ENCODE data around the gene ACSS3. TPM values are rescaled to one million over a fixed set of nuclear protein-coding genes. Genes with fewer than 3 reads are reported as not detected.
"Not testable (repeated sequence)": the region's sequence is repeated elsewhere in the genome, so short reads cannot be mapped to it uniquely, and the experiment has no call there.

The ACSS3 gene
- total RNA-seq, 2 experiments from 2014 or later: not detected

DNA sequence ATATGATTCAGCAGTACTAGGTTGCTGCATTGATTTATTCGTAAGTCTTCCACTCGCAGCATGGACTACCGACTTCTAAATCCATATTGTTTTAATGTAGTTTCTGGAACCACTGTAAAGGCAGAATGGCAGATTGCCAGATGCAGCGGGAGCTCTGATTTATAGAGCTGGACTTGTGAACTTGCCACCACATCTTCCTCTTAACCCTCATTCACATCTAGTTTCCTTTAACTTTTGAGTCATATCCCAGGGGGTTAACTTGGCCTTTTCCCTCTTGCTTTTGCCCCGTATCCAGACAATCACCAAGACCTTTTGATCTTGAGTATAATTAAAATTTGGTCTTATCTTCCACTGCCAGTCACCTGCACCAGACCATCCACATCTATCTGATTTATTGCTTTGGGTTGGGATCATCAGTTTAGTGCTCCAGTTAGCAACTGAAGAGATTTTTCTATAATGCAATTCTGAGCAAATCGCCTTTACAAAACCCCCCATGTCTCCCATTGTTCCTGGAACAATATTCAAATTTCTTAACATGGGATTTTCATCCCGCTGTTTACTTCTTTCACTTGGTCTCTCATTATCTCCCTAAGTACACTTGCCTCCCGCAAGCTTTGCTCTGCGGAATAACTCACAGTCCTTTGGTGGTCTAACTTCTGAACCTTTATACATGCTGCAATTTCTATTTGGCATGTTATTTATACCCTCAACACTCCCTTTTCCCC is 130.5 kb downstream of the ACSS3 start:
- intact Hi-C loops (cut with micrococcal nuclease): no loop called here
- DNase-seq: no peak
- no peak for TF ChIP-seq CTCF (IDR thresholded peaks at IDR 0.05)
- Mint-ChIP-seq H3K36me3 (ENCODE audit: low read depth) (no peaks in the 10 kb centered on the region), H3K4me1 (ENCODE audit: low read depth) (no peaks in the 10 kb centered on the region), H3K27me3 (no peaks in the 10 kb centered on the region), H3K4me3 (no peak overlapping the region), H3K27ac (no peak overlapping the region), H3K9me3 (peaks cover 3% of the 10 kb centered on the region)
- CTCF ChIA-PET: no interaction called here
- POLR2A ChIA-PET: no interaction called here
- no peak for ATAC-seq

DNA sequence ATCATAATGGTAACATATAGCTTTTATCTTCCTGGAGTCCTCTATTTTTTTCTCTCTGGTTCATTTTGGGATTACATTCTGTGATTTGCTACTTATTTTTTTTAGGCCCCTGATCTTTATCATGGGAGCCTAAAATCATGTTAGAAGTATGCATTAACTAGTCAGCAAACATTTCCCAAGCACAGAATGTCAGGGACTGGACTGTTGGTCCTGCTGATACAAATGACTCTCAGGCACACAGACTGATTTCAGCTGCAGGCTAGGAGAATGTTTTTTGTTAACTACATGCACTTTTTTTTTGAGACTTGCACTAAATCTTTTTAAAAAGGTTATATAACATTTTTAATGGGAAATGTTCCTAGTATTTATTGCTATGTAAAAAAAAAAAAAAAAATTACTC is 131.1 kb downstream of the ACSS3 start:
- CTCF ChIA-PET: no interaction called here
- Mint-ChIP-seq H3K4me3 (no peak overlapping the region), H3K27me3 (no peaks in the 10 kb centered on the region), H3K4me1 (ENCODE audit: low read depth) (no peaks in the 10 kb centered on the region), H3K36me3 (ENCODE audit: low read depth) (no peaks in the 10 kb centered on the region), H3K27ac (no peak overlapping the region), H3K9me3 (peaks cover 3% of the 10 kb centered on the region)
- DNase-seq (no peak), ATAC-seq (no peak)
- TF ChIP-seq CTCF (IDR thresholded peaks at IDR 0.05): no peak
- intact Hi-C loops (cut with micrococcal nuclease): no loop called here
- POLR2A ChIA-PET: no interaction called here

GRCh38 chr12:81209772-81210225 is 131.9 kb downstream of the ACSS3 start:
- ATAC-seq; POLR2A ChIA-PET; H3K36me3 Mint-ChIP-seq (ENCODE audit: low read depth): not testable (repeated sequence)

DNA sequence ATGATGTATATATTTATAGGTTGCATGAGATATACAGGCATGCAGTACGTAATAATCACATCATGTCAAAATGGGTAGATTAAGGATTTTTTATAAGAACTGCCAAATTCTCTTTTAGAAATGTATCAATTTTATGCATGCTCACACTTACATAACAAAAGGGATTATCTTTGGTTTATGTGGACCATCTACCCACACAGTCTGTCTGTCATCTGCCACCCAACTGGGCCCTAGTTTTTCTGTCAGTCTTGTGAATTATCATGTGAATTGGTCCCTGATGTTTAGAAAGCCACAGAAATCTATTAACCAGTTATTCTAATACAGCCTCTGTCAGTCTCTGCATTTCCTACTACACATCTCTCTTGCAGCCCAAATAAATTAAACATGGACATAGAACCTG is 133.4 kb downstream of the ACSS3 start:
- Mint-ChIP-seq H3K27ac (no peak overlapping the region), H3K4me1 (ENCODE audit: low read depth) (no peaks in the 10 kb centered on the region), H3K36me3 (ENCODE audit: low read depth) (no peaks in the 10 kb centered on the region), H3K27me3 (no peaks in the 10 kb centered on the region), H3K9me3 (peaks cover 2% of the 10 kb centered on the region), H3K4me3 (no peak overlapping the region)
- ChIA-PET CTCF (no interaction called here), POLR2A (no interaction called here)
- intact Hi-C loops (cut with micrococcal nuclease): no loop called here
- no peak for DNase-seq
- no peak for ATAC-seq
- no peak for TF ChIP-seq CTCF (IDR thresholded peaks at IDR 0.05)

More at GRCh38 chr12:81209772-81210225, 131.9 kb downstream of the ACSS3 start:
- H3K4me1 Mint-ChIP-seq (ENCODE audit: low read depth); CTCF ChIA-PET; H3K27me3 Mint-ChIP-seq; H3K9me3 Mint-ChIP-seq; DNase-seq; H3K4me3 Mint-ChIP-seq; intact Hi-C loops (cut with micrococcal nuclease); H3K27ac Mint-ChIP-seq: not testable (repeated sequence)

DNA sequence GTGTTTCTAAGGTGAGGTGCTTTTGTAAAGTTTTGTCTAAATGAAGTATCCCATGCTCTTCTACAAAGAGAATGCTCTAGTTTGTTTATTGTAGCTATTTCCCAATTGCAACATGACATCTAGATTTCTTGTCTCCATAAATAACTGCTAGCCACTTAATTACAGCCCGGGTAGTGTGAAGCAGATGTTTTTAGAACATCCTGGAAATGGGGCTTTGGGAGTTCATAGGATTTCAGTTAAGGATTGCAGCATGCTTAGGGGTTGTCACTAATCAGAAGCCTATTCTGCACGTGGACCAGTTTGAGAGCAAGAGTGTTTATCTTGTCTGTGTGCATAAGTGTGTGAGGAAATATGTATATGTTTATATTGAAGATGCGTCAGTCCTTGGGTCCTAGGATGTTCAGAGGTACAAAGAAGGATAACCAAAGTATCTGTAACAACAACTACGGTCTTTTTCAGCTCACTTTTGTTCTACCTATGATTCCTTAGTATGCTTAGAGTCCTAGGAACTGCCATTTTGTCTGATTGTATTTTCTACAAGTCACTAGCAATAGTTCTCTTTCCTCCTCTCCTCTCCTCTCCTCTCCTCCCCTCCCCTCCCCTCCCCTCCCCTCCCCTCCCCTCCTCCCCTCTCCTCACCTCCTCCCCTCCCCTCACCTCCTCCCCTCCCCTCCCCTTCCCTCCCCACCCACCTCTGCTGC is 135.3 kb downstream of the ACSS3 start:
- intact Hi-C loops (cut with micrococcal nuclease): no loop called here
- H3K36me3 Mint-ChIP-seq (ENCODE audit: low read depth): no peaks in the 10 kb centered on the region
- no peak for DNase-seq
- no peaks in the 10 kb centered on the region for H3K4me1 Mint-ChIP-seq (ENCODE audit: low read depth)
- ChIA-PET POLR2A (interaction anchor here (0.5 kb wide), 1 partner anchor 315 kb away, joined by 3 read pairs; no protein-coding TSS in a partner anchor), CTCF (no interaction called here)
- no peaks in the 10 kb centered on the region for H3K27me3 Mint-ChIP-seq
- ATAC-seq: no peak
- H3K9me3 Mint-ChIP-seq: peaks cover 2% of the 10 kb centered on the region
- H3K27ac Mint-ChIP-seq: no peak overlapping the region
- TF ChIP-seq CTCF (IDR thresholded peaks at IDR 0.05): no peak
- no peak overlapping the region for H3K4me3 Mint-ChIP-seq

Measured in activated CD8-positive, alpha-beta T cell treated with anti-CD3 and anti-CD28 coated beads for 36 hours (primary cell).